GM18858 (cell line): ENCODE results near the gene TCTN3.
A peak's percentile ranks its signal among the peaks of the same experiment; 100 is the strongest.
"Not testable (repeated sequence)": the region's sequence is repeated elsewhere in the genome, so short reads cannot be mapped to it uniquely, and the experiment has no call there.

ENCODE experiments used
- ATAC-seq: cut with Tn5 transposase; IDR thresholded peaks from one replicate; pipeline ENCODE4 v1.9.1; 2021; ENCODE audit not compliant: unreplicated experiment

TCTN3 gene

DNA sequence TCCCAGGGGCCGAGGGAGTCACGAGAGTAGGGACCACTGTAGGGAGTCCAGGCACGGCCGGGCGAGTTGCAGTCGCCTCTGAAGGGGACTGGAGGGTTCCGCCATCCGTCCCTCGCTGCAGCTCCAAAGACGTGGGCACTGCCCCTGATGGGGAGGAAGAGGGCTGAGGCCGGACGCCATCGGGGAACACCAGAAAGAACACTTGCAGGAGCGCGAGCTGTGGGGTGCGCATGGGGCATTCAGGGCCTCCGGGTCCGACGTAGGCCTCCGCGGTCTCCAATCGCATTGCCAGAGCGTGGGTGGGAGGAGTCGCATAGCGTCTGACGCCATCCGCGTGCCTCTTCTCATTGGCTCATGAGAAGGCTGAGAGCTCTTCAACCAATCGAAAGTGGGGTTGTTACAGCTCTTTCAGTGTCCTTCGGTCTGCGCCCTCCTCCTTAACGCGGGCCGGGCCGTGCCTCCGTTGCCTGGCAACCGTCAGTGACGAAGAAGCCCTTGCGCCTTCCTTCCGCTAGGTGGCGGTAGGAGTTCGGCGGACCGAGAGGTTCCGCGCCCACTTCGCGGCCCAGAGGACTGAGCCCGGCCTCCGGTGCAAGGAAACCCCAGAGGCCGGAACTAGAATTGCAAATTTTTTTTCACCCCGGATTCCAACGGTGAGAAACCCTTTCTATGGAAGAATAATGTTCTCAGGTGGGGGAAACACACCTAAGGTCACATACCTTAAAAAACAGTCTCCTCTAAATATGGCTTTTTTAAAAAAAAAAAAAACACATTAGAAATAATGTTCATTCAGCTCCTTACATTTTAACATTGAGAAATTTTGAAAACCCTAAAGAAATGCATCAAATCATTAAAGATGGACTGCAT lies at the start of gene TCTN3:
Gene TCTN3 (minus strand): TSS at position 260 of the 867 bp plus-strand sequence. CDS start 28 bp downstream, at position 232.
- peak; percentile 98 for ATAC-seq

DNA sequence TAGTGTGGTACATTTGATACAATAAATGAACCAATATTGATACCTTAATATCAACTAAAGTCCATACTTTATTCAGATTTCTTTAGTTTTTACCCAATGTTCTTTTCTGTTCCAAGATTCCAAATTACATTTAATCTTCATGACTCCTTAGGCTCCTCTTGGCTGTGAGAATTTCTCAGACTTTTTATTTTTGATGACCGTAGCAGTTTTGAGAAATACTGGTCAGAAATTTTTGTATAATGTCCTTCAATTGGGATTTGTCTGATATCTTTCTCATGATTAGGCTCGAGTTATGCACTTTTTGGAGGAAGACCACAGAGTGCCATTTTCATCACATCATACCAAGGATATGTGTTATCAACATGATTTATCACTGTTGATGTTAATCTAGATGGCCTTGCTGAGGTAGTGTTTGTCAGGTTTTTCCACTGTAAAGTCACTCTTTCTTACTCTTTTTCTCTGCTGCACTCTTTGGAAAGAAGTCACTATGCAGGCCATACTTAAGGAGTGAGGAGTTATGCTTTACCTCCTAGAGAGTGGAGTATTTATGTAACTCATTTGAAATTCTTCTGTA lies 49.3 kb upstream of the TCTN3 start:
- ATAC-seq: no peak

GRCh38 chr10:95742485-95742884 lies 48.8 kb upstream of the TCTN3 start:
- no peak for ATAC-seq

DNA sequence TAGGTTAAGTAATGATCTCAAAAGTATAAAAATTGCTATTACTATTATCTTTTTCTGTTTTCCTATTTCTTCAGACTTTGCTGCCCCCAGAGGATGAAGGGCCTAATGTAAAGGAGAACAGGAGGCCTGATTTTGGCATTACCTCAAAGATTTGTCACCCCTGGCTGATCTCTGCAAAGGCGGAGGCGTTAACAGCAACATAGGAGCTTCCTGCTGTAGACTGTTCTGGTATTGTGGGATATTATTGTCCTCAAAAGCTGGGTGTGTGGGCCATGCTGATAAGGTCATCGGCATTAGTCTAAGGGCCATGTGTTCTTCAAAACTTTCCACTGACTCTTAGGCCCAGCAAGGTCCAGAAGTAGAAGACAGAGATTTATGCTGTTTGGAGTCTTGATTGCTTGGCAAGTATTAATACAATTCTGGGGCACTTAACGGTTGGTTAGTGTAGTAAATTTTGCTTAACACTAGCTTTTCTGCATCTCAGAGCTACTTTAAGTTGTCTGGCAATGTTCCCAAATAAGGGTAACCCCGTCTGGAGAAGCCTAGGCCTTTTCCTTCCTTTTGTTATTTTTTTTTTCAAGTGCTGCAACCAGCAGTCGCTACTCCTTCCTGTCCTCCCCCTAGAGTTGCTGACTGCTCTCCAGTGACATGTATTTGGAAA lies 48.2 kb upstream of the TCTN3 start:
- peak; percentile 68 for ATAC-seq

DNA sequence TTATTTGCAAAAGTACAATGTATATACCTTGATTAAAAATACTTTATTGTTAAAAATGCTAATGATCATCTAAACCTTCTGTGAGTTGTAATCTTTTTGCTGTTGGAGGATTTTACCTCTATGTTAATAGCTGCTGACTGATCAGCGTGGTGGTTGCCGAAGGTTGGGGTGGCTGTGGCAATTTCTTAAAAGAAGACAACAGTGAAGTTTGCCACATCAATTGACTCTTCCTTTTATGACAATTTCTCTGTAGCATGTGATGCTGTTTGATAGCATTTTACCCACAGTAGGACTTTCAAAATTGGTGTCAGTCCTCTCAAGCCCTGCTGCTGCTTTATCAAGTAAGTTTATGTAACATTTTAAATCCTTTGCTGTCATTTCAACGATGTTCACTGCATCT lies 45.3 kb upstream of the TCTN3 start:
- ATAC-seq: no peak

DNA sequence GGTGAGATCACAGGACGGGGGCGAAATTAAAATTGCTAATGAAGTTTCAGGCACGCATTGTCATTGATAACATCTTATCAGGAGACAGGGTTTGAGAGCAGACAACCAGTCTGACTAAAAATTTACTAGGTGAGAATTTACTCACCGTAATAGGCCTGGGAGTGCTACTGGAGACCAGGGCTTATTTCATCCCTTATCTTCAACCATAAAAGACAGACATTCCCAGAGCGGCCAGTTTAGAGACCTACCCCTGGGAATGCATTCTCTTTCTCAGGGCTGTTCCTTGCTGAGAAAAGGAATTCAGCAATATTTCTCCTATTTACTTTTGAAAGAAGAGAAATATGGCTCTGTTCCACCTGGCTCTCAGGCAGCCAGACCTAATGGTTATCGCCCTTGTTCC lies 39.2 kb upstream of the TCTN3 start:
- ATAC-seq: not testable (repeated sequence)

DNA sequence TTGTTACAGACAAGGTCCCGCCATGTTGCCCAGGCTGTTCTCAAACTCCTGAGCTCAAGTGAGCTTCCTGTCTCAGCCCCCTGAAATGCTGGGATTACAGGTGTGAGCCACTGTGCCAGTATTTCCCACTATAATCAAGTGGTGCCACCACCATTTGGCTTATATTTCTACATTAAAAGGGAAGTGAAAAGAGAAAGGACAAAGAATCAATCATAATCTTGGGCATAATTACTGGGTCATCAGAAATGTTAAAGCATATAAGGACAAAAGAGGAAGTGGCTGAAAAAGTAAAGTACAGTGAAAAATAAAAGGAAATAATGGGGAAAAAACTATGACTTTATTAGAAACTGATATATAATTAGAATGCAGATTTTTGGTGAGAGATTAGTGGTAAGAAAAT lies 36.5 kb upstream of the TCTN3 start:
- no peak for ATAC-seq

DNA sequence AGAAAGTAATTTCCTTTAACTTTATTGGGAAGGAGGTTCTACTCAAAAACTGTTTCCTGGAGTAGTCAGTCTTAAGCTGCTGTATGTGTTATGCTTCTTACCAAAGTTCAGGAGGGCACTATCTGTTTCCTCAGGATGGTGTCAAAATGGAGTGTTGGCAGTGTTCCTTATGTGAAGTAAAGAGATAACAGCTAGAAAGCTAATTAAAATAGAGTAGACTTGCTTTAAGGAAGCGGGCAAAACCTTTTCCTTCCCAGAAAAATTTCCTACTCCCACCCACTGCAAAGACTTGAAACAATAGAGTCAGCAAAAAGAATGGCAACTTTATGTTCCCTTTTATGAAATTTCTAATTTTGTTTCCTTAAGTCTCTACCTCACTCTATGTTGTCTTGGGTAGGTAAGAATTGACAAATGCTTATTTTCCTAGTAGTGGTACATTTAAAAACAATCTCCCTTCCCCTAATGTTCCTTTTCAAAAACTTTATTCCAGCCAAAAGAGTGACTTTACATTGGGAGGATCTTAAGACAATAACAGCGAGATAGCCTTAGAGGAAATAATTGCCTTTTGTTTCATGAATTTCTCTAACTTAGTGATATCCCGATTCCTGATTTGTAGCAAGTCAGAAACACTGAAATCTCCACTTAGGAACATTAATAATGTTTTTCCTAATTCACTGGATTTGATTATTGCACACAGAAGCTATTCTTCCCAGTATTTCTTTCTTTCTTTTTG lies 35.8 kb upstream of the TCTN3 start:
- no peak for ATAC-seq

DNA sequence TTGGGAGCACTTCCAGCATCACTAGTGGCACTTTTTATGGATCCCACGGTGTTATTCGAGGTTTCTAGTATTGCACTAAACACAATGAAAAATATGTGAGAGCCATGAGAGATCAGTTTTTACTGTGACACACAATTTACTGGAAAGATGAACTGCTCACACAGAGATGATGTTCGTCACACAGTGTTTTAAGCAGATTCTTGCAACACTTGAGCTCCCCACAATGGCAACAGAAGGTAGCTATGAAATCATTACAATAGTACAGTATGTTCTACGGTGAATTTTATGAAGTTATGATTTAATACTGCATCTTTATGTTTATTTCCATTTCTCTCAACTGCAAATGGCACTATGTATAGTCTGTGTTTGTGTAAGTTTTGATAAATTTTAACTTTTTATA lies 34.8 kb upstream of the TCTN3 start:
- no peak for ATAC-seq

- ATAC-seq: not testable (repeated sequence)
Measured at GRCh38 chr10:95722496-95722895, 28.8 kb upstream of the TCTN3 start.

GRCh38 chr10:95720745-95721144 lies 27.0 kb upstream of the TCTN3 start:
- not testable (repeated sequence) for ATAC-seq

GRCh38 chr10:95716866-95717265 lies 23.1 kb upstream of the TCTN3 start:
- ATAC-seq: no peak

DNA sequence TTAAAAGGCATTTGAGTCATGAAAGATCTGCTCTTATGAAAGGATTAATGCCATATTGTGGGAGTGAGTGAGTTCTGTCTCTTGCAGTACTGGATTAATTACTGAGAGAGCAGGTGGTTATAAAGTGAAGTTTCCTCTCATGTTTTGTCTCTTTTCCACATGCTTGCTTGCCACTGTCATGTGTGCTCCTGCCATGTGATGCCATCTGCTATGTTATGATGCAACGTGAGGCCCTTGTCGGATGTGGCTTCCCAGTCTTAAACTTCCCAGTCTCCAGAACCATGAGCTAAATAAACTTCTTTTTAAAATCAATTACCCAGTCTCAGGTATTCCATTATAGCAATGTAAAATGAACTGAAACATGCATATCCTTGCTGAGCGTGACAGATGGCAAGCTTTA lies 22.7 kb upstream of the TCTN3 start:
- no peak for ATAC-seq

DNA sequence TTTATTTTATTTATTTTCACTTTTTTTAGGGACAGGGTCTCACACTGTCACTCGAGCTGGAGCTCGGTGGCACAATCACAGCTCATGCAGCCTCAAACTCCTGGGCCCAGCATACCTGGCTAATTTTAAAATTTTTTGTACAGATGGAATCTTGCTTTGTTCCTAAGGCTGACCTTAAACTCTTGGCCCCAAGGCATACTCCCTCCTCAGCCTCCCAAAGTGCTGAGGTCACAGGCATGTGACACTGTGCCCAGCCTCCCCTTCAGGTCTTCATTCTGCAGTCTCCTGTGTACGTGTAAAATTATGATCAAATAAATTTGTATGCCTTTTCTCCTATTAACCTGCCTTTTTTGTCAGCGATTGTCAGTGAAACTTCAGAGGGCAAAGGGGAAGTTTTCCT lies 17.8 kb upstream of the TCTN3 start:
- ATAC-seq: no peak

- no peak for ATAC-seq
Measured at GRCh38 chr10:95706990-95707389, 13.3 kb upstream of the TCTN3 start.

GRCh38 chr10:95706573-95706972 lies 12.8 kb upstream of the TCTN3 start:
- no peak for ATAC-seq

DNA sequence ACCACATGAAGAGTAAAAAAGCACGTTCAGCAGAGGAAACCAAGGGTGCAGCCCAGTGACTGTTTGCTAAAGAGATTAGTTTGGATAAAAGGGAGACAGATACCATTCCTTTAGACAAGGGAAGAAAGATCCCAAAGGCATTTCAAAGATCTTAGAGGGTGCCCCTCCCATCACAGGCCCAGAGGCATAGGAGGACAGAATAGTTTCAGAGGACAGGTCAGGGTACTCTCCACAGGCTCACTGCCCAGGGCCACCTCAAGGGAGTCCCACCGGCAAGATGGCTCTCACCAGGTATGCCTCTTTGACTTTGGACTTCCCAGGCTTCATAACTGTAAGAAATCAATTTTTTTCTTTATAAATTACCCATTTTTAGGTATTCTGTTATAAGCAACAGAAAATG lies 4.7 kb upstream of the TCTN3 start:
- no peak for ATAC-seq

DNA sequence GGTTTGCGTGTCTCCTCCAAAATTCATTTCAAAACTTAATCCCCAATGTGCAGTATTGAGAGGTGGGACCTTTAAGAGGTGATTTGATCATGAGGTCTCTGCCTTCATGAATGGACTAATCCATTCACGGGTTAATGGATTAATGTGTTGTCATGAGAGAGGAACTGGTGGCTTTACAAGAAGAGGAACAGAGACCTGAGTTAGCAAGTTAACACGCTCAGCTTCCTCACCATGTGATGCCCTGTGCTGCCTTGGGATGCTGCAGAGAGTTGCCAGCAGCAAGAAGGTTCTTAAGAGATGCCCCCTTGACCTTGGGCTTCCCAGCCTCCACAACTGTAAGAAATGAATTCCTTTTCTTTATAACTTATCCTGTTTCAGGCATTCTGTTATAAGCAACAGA lies 3.7 kb upstream of the TCTN3 start:
- ATAC-seq: no peak

DNA sequence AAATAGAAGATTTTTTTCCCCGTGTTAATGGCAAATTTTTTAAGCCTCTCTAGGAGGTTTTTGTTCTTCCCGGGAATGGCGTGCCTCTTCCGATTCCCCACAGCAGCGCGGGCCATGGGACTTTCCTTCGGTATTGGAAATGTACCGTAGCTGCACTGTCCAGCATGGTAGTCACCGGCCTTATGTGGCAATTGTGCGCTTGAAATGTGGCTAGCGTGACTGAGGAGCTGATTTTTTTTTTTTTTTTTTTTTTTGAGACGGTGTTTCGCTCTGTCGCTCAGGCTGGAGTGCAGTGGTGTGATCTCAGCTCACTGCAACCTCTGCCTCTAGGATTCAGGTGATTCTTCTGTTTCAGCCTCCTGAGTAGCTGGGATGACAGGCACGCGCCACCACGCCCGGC lies 938 bp upstream of the TCTN3 start:
- ATAC-seq: no peak

DNA sequence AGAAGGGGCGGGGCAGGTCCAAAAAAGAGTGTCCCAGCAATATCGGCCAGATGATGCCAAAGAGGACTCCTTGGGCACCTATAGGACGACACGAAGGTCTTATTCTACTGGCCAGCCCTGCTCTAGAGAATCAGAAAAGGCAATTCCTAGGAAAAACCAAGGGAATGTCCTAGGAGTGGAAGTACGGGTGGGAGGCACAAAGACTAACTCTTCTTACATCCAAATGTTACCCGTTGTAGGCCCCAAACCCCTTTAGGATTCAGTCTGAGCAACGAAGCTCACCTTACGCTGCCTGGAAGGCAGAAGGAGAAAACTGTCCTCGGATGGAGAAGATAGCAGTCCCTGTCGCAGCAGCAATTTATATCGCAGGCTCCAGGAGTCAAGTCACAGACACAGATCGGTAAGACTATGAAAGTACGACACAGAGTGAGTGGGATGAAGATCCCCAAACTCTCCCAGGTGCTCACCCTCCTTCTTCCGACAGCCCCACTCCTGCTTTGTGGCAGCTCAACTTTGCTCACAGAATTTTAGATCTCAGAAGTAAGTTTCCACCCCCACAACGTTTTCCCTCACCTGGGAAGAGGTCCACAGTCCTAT lies 558 bp downstream of the TCTN3 start:
- ATAC-seq: no peak

DNA sequence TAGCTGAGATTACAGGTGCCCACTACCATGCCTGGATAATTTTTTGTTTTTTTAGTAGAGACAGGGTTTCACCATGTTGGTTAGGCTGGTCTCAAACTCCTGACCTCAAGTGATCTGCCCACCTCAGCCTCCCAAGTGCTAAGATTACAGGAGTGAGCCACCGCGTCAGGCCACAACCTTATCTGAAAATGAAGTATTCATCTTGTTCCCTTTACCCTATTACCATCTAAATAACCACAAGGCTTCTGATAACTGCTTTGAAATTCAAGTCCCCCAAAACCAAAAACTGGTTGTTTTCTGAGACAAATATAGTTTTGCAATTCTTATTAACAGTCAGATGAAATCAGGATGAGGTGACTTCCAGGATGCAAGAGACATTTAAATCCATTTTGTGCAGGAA lies 2.4 kb downstream of the TCTN3 start:
- ATAC-seq: no peak
